ENCODE results near the gene ARHGDIB. TPM values are rescaled to one million over a fixed set of nuclear protein-coding genes. Genes with fewer than 3 reads are reported as not detected.

Gene ARHGDIB
- polyA plus RNA-seq, 3 donors = 50.2 to 56.4 (median 50.4) TPM

- DNase-seq = peak; percentile 76
Measured at GRCh38 chr12:14935031-14935430, 26.4 kb downstream of the ARHGDIB start.

- DNase-seq = no peak
Measured at GRCh38 chr12:14934511-14934910, 26.9 kb downstream of the ARHGDIB start.

GRCh38 chr12:14931791-14932560, 29.4 kb downstream of the ARHGDIB start:
- no peak for DNase-seq

GRCh38 chr12:14931359-14931758, 30.0 kb downstream of the ARHGDIB start:
- no peak for DNase-seq

- DNase-seq = no peak
Measured at GRCh38 chr12:14930299-14930698, 31.1 kb downstream of the ARHGDIB start.

GRCh38 chr12:14928931-14929330, 32.5 kb downstream of the ARHGDIB start:
- peak; percentile 88 for DNase-seq

GRCh38 chr12:14927267-14927666, 34.1 kb downstream of the ARHGDIB start:
- DNase-seq = no peak

GRCh38 chr12:14924541-14924940, 36.9 kb downstream of the ARHGDIB start:
- no peak for DNase-seq

- no peak for DNase-seq
Measured at GRCh38 chr12:14923944-14924343, 37.5 kb downstream of the ARHGDIB start.

- DNase-seq = no peak
Measured at GRCh38 chr12:14921218-14921617, 40.2 kb downstream of the ARHGDIB start.

GRCh38 chr12:14920475-14921126, 40.8 kb downstream of the ARHGDIB start:
- no peak for DNase-seq

GRCh38 chr12:14919455-14919854, 41.9 kb downstream of the ARHGDIB start:
- no peak for DNase-seq

- no peak for DNase-seq
Measured at GRCh38 chr12:14915736-14916135, 45.7 kb downstream of the ARHGDIB start.

- no peak for DNase-seq
Measured at GRCh38 chr12:14913381-14913781, 48.0 kb downstream of the ARHGDIB start.

- no peak for DNase-seq
Measured at GRCh38 chr12:14911131-14911530, 50.3 kb downstream of the ARHGDIB start.

- DNase-seq = no peak
Measured at GRCh38 chr12:14910090-14910915, 51.1 kb downstream of the ARHGDIB start.

- no peak for DNase-seq
Measured at GRCh38 chr12:14907953-14908352, 53.4 kb downstream of the ARHGDIB start.

- DNase-seq = no peak
Measured at GRCh38 chr12:14906114-14906513, 55.3 kb downstream of the ARHGDIB start.

- no peak for DNase-seq
Measured at GRCh38 chr12:14905269-14906004, 56.0 kb downstream of the ARHGDIB start.

- no peak for DNase-seq
Measured at GRCh38 chr12:14904854-14905253, 56.5 kb downstream of the ARHGDIB start.

GRCh38 chr12:14903386-14904098, 57.9 kb downstream of the ARHGDIB start:
- no peak for DNase-seq
